Measurements from ENCODE around the gene PRICKLE4. TPM values are rescaled to one million over a fixed set of nuclear protein-coding genes. Genes with fewer than 3 reads are reported as not detected.

Gene PRICKLE4
- total and polyA plus RNA-seq, 2 of the 13 experiments (the other 11 are each of a cell fraction or from before 2014, with no cell fraction given), result 0.92 to 1.2 TPM

DNA sequence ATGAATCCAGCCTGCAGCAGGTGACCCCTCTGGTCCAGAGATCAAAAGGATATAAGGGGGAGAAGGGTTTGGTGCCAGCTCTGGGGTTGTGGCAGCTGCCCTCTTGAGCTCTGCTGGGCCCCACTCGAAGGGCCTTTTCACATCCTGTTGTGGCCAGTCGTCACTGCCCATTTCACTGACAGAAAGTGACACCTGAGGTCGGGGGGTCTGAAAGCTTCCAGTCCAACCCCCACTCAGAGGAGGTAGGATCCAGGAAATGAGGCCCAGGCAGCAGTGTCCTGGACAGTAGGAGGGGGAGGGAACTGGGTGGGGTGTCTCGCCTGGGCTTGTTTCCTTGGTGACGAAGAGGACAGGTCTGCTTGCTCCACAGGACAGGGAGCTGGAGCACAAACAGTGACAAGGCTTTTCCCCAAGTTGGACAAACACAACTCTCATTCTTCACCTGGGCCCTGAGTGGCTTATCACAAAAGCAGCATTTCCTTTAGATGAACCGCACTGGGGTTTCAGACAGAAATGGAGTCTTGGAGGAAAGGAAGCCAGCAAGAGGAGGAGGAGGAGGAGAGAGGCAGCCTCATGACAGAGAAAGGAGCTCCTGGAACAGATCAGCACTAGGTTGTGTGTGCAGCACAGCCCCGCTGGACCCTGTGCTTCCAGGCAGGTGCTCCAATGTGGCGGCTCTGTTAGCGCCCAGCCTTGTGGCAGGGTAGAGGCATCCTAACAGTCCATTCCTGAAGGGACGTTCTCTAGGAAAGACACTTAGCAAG lies 11.9 kb upstream of the PRICKLE4 start (continued):
- TF ChIP-seq, protein P1, sequence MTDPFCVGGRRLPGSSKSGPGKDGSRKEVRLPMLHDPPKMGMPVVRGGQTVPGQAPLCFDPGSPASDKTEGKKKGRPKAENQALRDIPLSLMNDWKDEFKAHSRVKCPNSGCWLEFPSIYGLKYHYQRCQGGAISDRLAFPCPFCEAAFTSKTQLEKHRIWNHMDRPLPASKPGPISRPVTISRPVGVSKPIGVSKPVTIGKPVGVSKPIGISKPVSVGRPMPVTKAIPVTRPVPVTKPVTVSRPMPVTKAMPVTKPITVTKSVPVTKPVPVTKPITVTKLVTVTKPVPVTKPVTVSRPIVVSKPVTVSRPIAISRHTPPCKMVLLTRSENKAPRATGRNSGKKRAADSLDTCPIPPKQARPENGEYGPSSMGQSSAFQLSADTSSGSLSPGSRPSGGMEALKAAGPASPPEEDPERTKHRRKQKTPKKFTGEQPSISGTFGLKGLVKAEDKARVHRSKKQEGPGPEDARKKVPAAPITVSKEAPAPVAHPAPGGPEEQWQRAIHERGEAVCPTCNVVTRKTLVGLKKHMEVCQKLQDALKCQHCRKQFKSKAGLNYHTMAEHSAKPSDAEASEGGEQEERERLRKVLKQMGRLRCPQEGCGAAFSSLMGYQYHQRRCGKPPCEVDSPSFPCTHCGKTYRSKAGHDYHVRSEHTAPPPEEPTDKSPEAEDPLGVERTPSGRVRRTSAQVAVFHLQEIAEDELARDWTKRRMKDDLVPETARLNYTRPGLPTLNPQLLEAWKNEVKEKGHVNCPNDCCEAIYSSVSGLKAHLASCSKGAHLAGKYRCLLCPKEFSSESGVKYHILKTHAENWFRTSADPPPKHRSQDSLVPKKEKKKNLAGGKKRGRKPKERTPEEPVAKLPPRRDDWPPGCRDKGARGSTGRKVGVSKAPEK (CRISPR knock-in tag; IDR thresholded peaks at IDR 0.05; ENCODE audit: borderline replicate concordance), result no peak
- TF ChIP-seq ZNF10 (CRISPR knock-in tag; IDR thresholded peaks at IDR 0.05; ENCODE audit: borderline replicate concordance, low read depth) (no peak), SNAI1 (CRISPR knock-in tag; IDR thresholded peaks at IDR 0.05; ENCODE audit: borderline replicate concordance) (no peak), FOXO1 (CRISPR knock-in tag; IDR thresholded peaks at IDR 0.05) (no peak; the same call in 1 of the 2 replicates), IRF2 (CRISPR knock-in tag; IDR thresholded peaks at IDR 0.05) (peak; percentile 18; the same call in 1 of the 2 replicates), ZNF24 (IDR thresholded peaks at IDR 0.05) (no peak), IRX3 (CRISPR knock-in tag; IDR thresholded peaks at IDR 0.05; ENCODE audit: borderline replicate concordance, low read depth) (no peak), ZNF138 (CRISPR knock-in tag; IDR thresholded peaks at IDR 0.05; ENCODE audit: low read depth) (no peak), DNMT3B (CRISPR knock-in tag; conservative IDR thresholded peaks at IDR 0.05) (no peak), XRCC5 (optimal IDR thresholded peaks at IDR 0.05; ENCODE audit: low read length) (peak; percentile 66), FLYWCH1 (CRISPR knock-in tag; IDR thresholded peaks at IDR 0.05) (no peak)
- TF ChIP-seq, protein P2, sequence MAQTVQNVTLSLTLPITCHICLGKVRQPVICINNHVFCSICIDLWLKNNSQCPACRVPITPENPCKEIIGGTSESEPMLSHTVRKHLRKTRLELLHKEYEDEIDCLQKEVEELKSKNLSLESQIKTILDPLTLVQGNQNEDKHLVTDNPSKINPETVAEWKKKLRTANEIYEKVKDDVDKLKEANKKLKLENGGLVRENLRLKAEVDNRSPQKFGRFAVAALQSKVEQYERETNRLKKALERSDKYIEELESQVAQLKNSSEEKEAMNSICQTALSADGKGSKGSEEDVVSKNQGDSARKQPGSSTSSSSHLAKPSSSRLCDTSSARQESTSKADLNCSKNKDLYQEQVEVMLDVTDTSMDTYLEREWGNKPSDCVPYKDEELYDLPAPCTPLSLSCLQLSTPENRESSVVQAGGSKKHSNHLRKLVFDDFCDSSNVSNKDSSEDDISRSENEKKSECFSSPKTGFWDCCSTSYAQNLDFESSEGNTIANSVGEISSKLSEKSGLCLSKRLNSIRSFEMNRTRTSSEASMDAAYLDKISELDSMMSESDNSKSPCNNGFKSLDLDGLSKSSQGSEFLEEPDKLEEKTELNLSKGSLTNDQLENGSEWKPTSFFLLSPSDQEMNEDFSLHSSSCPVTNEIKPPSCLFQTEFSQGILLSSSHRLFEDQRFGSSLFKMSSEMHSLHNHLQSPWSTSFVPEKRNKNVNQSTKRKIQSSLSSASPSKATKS (CRISPR knock-in tag; IDR thresholded peaks at IDR 0.05), result no peak
- TF ChIP-seq, protein P3, sequence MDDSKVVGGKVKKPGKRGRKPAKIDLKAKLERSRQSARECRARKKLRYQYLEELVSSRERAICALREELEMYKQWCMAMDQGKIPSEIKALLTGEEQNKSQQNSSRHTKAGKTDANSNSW (CRISPR knock-in tag; IDR thresholded peaks at IDR 0.05; ENCODE audit: borderline replicate concordance), result no peak
- TF ChIP-seq, protein P4, sequence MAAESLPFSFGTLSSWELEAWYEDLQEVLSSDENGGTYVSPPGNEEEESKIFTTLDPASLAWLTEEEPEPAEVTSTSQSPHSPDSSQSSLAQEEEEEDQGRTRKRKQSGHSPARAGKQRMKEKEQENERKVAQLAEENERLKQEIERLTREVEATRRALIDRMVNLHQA (CRISPR knock-in tag; IDR thresholded peaks at IDR 0.05), result no peak
- TF ChIP-seq, protein P5, sequence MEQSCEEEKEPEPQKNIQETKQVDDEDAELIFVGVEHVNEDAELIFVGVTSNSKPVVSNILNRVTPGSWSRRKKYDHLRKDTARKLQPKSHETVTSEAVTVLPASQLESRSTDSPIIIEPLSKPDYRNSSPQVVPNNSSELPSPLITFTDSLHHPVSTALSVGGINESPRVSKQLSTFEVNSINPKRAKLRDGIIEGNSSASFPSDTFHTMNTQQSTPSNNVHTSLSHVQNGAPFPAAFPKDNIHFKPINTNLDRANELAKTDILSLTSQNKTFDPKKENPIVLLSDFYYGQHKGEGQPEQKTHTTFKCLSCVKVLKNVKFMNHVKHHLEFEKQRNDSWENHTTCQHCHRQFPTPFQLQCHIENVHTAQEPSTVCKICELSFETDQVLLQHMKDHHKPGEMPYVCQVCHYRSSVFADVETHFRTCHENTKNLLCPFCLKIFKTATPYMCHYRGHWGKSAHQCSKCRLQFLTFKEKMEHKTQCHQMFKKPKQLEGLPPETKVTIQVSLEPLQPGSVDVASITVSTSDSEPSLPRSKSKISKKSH (CRISPR knock-in tag; IDR thresholded peaks at IDR 0.05; ENCODE audit: borderline replicate concordance), result 0 out of 2 replicates have a peak, but pooled peaks have one; percentile 7
- TF ChIP-seq, protein P6, sequence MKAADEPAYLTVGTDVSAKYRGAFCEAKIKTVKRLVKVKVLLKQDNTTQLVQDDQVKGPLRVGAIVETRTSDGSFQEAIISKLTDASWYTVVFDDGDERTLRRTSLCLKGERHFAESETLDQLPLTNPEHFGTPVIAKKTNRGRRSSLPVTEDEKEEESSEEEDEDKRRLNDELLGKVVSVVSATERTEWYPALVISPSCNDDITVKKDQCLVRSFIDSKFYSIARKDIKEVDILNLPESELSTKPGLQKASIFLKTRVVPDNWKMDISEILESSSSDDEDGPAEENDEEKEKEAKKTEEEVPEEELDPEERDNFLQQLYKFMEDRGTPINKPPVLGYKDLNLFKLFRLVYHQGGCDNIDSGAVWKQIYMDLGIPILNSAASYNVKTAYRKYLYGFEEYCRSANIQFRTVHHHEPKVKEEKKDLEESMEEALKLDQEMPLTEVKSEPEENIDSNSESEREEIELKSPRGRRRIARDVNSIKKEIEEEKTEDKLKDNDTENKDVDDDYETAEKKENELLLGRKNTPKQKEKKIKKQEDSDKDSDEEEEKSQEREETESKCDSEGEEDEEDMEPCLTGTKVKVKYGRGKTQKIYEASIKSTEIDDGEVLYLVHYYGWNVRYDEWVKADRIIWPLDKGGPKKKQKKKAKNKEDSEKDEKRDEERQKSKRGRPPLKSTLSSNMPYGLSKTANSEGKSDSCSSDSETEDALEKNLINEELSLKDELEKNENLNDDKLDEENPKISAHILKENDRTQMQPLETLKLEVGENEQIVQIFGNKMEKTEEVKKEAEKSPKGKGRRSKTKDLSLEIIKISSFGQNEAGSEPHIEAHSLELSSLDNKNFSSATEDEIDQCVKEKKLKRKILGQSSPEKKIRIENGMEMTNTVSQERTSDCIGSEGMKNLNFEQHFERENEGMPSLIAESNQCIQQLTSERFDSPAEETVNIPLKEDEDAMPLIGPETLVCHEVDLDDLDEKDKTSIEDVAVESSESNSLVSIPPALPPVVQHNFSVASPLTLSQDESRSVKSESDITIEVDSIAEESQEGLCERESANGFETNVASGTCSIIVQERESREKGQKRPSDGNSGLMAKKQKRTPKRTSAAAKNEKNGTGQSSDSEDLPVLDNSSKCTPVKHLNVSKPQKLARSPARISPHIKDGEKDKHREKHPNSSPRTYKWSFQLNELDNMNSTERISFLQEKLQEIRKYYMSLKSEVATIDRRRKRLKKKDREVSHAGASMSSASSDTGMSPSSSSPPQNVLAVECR (CRISPR knock-in tag; IDR thresholded peaks at IDR 0.05; ENCODE audit: borderline replicate concordance), result no peak; the same call in 1 of the 2 replicates

Measured in HepG2 (cell line).